ENCODE data around the gene BAIAP2.

BAIAP2 gene

GRCh38 chr17:81128774-81129173, 93.8 kb downstream of the BAIAP2 start:
- DNase-seq = no peak

- DNase-seq = no peak
Measured at GRCh38 chr17:81129289-81129688, 94.3 kb downstream of the BAIAP2 start.

GRCh38 chr17:81129711-81130367, 94.9 kb downstream of the BAIAP2 start:
- no peak for DNase-seq

GRCh38 chr17:81130385-81131361, 95.7 kb downstream of the BAIAP2 start:
- no peak for DNase-seq

- DNase-seq = no peak
Measured at GRCh38 chr17:81131486-81132196, 96.7 kb downstream of the BAIAP2 start.

GRCh38 chr17:81132197-81132540, 97.2 kb downstream of the BAIAP2 start:
- DNase-seq = no peak

GRCh38 chr17:81132770-81133723, 98.1 kb downstream of the BAIAP2 start:
- DNase-seq = no peak

- DNase-seq = no peak
Measured at GRCh38 chr17:81134064-81134781, 99.3 kb downstream of the BAIAP2 start.

- no peak for DNase-seq
Measured at GRCh38 chr17:81135505-81136278, 100.7 kb downstream of the BAIAP2 start.

- DNase-seq = no peak
Measured at GRCh38 chr17:81136366-81136765, 101.4 kb downstream of the BAIAP2 start.

GRCh38 chr17:81137248-81137647, 102.3 kb downstream of the BAIAP2 start:
- no peak for DNase-seq

GRCh38 chr17:81138083-81138482, 103.1 kb downstream of the BAIAP2 start:
- DNase-seq = no peak

- no peak for DNase-seq
Measured at GRCh38 chr17:81138500-81138899, 103.5 kb downstream of the BAIAP2 start.

- DNase-seq = no peak
Measured at GRCh38 chr17:81139428-81139827, 104.5 kb downstream of the BAIAP2 start.

GRCh38 chr17:81140018-81140417, 105.1 kb downstream of the BAIAP2 start:
- no peak for DNase-seq

- no peak for DNase-seq
Measured at GRCh38 chr17:81140695-81141094, 105.7 kb downstream of the BAIAP2 start.

GRCh38 chr17:81142301-81143199, 107.6 kb downstream of the BAIAP2 start:
- peak; percentile 71 to 78 for DNase-seq

GRCh38 chr17:81143200-81143527, 108.2 kb downstream of the BAIAP2 start:
- DNase-seq = no peak

GRCh38 chr17:81143717-81144422, 108.9 kb downstream of the BAIAP2 start:
- no peak for DNase-seq
